HFFc6 (cell line): ENCODE measurements around the gene PUSL1. TPM values are rescaled to one million over a fixed set of nuclear protein-coding genes. Genes with fewer than 3 reads are reported as not detected.

Experiments
- DNase-seq: peaks from one replicate; pipeline ENCODE4 v3.0.0-alpha.2; 2018
- H3K27ac Mint-ChIP-seq: 2 replicates; pipeline ENCODE4 v1.8.0; 2020; ENCODE audit warnings: mild to moderate bottlenecking, mixed read lengths
- H3K27me3 Mint-ChIP-seq: 2 replicates; pipeline ENCODE4 v1.8.0; 2021; ENCODE audit warnings: mild to moderate bottlenecking, moderate library complexity, mixed read lengths; ENCODE audit not compliant: insufficient read depth
- H3K36me3 Mint-ChIP-seq: 2 replicates; pipeline ENCODE4 v1.8.0; 2021; ENCODE audit warnings: low read depth, mixed read lengths
- H3K4me1 Mint-ChIP-seq: 2 replicates; pipeline ENCODE4 v1.8.0; 2020; ENCODE audit warnings: low read depth, mixed read lengths
- H3K4me3 Mint-ChIP-seq: 2 replicates; pipeline ENCODE4 v1.8.0; 2020; ENCODE audit warnings: mild to moderate bottlenecking, moderate library complexity, mixed read lengths
- H3K9me3 Mint-ChIP-seq: 2 replicates; pipeline ENCODE4 v1.8.0; 2020; ENCODE audit warnings: mild to moderate bottlenecking, mixed read lengths
- total RNA-seq, 6 experiments: library from RNA; stranded (reverse); fragmentation: NEBNext Ultra II Directional; extraction: Animal tissue kit (Norgen Biotek cat#: 25700); gene quantifications; 2 replicates in 1 of 6; 3 replicates in 5 of 6; pipeline ENCODE4 v1.2.3, GENCODE V29; 2021
- TF ChIP-seq, protein P1 (sequence below): fragments of 200-600 bp; sonication (generic); IDR thresholded peaks from 2 replicates; pipeline ENCODE4 v1.5.0; 2021; ENCODE audit warnings: antibody characterized with exemption, mild to moderate bottlenecking

PUSL1 gene
- total RNA-seq, 6 experiments from 2014 or later, result 23.5 to 28.7 (median 25.6) TPM

DNA sequence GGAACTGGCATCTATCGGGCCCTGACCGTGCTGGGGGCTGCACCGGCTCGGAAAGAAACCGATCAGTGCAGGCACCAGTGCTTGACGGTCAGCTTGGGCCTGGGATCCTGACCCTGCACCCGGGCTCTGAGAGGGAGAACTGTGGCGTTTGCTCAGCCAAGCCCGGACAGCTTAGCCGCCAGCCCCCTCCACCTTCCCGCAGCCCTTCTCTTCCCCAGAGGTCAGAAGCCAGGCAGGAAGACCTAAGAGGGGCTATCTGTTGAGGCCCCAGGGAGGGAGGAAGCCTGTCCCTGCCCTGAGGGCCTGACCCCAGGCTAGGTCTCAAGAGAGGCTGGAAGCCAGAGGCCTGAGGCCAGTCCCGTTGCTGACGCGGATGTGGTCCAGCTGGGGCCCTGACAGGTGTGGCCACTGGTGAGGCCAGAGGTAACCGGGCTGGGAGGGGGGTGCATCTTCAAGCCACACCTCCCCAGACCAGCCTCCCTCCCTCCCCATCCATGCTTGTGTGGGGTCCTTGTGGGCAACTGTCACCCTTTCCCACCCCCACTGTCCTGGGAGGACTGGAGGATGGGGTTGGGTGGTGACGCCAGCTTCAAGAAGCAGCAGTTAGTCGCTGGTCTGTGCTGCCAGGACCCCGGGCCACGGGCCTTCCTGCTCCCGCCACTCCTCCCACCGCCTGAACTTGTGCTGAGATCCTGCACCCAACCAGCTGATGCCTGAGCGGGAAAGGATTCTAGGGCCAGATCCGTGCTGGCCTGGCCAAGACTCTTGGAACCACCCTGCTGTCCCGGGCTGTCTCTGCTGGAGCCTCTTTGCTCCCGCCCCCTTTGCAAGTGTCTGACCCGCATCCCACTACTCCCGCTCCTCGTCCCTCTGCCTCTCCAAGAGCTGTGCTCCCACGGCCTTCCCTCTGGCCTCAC lies 43.4 kb downstream of the PUSL1 start:
- Mint-ChIP-seq H3K27ac (peak overlapping the region; percentile 84), H3K4me1 (peaks cover 23% of the 10 kb centered on the region), H3K27me3 (peaks cover 17% of the 10 kb centered on the region), H3K4me3 (peak overlapping the region; percentile 69), H3K36me3 (peaks cover 10% of the 10 kb centered on the region), H3K9me3 (no peaks in the 10 kb centered on the region)
- peak; percentile 53 for DNase-seq
- TF ChIP-seq, protein P1, sequence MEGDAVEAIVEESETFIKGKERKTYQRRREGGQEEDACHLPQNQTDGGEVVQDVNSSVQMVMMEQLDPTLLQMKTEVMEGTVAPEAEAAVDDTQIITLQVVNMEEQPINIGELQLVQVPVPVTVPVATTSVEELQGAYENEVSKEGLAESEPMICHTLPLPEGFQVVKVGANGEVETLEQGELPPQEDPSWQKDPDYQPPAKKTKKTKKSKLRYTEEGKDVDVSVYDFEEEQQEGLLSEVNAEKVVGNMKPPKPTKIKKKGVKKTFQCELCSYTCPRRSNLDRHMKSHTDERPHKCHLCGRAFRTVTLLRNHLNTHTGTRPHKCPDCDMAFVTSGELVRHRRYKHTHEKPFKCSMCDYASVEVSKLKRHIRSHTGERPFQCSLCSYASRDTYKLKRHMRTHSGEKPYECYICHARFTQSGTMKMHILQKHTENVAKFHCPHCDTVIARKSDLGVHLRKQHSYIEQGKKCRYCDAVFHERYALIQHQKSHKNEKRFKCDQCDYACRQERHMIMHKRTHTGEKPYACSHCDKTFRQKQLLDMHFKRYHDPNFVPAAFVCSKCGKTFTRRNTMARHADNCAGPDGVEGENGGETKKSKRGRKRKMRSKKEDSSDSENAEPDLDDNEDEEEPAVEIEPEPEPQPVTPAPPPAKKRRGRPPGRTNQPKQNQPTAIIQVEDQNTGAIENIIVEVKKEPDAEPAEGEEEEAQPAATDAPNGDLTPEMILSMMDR, result no peak

- TF ChIP-seq, protein P1, result no peak
- H3K27me3 Mint-ChIP-seq, result peaks cover 18% of the 10 kb centered on the region
- no peak for DNase-seq
- H3K36me3 Mint-ChIP-seq, result peaks cover 17% of the 10 kb centered on the region
- H3K4me1 Mint-ChIP-seq, result peaks cover 13% of the 10 kb centered on the region
- peak overlapping the region; percentile 84 for H3K27ac Mint-ChIP-seq
- peak overlapping the region; percentile 69 for H3K4me3 Mint-ChIP-seq
- H3K9me3 Mint-ChIP-seq, result no peaks in the 10 kb centered on the region
These were observed 44.5 kb downstream of the PUSL1 start for GRCh38 chr1:1352786-1353388.

GRCh38 chr1:1353389-1354151 lies 45.2 kb downstream of the PUSL1 start:
- H3K4me1 Mint-ChIP-seq, result peaks cover 13% of the 10 kb centered on the region
- H3K27ac Mint-ChIP-seq, result peak overlapping the region; percentile 84
- TF ChIP-seq, protein P1, result no peak
- H3K9me3 Mint-ChIP-seq, result no peaks in the 10 kb centered on the region
- H3K36me3 Mint-ChIP-seq, result peaks cover 17% of the 10 kb centered on the region
- H3K27me3 Mint-ChIP-seq, result peaks cover 18% of the 10 kb centered on the region
- no peak for DNase-seq
- H3K4me3 Mint-ChIP-seq, result peak overlapping the region; percentile 69; the same call in 1 of the 2 replicates

DNA sequence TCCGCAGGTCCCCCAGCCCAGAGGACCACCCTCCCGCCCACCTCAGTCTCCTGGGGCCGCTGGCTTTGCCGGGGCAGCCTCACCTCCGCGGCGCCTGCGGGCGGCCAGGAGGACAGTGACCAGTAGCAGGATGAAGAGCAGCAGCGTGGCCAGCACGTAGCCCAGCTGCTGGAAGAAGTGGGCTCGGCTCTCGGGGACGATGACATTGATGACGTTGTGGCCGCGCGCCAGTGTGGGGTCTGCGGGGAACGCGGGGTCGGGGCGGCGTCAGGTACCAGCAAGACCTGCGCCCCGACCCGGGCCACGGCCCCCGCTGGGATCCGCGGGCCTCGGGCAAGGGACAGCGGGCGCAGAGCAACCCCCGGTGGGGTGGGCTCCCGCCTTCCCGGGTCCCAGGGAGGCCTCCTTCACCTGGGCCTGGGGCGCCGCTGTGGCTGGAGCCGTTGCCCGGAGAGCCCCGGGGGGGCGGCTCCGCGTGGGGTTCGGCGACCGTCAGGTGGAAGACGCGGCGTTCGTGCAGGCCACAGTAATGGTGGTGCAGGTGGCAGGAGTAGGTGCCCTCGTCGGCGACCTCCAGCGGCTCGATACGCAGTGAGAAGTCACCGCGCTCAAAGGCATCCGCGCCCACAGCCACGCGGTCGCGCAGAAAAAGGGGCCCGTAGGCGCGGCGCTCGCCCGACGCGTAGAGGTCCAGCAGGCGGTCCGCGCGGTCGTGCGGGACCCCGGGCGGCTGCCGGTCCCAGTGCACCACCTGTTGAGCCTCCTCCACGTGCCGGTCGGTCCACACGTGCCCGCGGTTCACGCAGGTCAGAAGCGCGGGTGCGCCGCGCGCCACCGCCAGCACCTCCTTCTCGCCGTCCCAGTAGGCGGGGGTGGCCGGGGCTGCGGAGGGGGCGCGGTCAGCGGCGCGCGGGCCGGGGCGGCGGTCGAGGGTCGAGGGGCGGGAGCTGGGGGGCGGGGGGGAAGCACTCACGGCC lies 46.2 kb downstream of the PUSL1 start:
- TF ChIP-seq, protein P1, result no peak
- Mint-ChIP-seq H3K4me1 (peaks cover 21% of the 10 kb centered on the region), H3K4me3 (peak overlapping the region; percentile 51), H3K9me3 (no peaks in the 10 kb centered on the region), H3K27me3 (peaks cover 16% of the 10 kb centered on the region), H3K27ac (no peak overlapping the region), H3K36me3 (peaks cover 17% of the 10 kb centered on the region)
- DNase-seq, result no peak
